GM19099 (cell line): ENCODE results near the gene UBD.

Experiments used
- POLR2A ChIP-seq: IDR thresholded peaks from 3 replicates; pipeline ENCODE4 v1.6.1; 2011; ENCODE audit warnings: low read depth; ENCODE audit not compliant: insufficient read length; ENCODE audit errors: extremely low read depth

Gene UBD

GRCh38 chr6:29576056-29576455 lies 16.5 kb upstream of the UBD start:
- TF ChIP-seq POLR2A: no peak

- no peak for TF ChIP-seq POLR2A
Measured at GRCh38 chr6:29567991-29568390, 8.5 kb upstream of the UBD start.

GRCh38 chr6:29567541-29567940 lies 8.0 kb upstream of the UBD start:
- no peak for TF ChIP-seq POLR2A

GRCh38 chr6:29566856-29567255 lies 7.3 kb upstream of the UBD start:
- TF ChIP-seq POLR2A: no peak

- TF ChIP-seq POLR2A: no peak
Measured at GRCh38 chr6:29564875-29565274, 5.3 kb upstream of the UBD start.

GRCh38 chr6:29563435-29563965 lies 4.0 kb upstream of the UBD start:
- no peak for TF ChIP-seq POLR2A

- TF ChIP-seq POLR2A: no peak
Measured at GRCh38 chr6:29561606-29562181, 2.2 kb upstream of the UBD start.

- TF ChIP-seq POLR2A: no peak
Measured at GRCh38 chr6:29561091-29561490, 1.6 kb upstream of the UBD start.

GRCh38 chr6:29558439-29559079 lies 973 bp downstream of the UBD start:
- TF ChIP-seq POLR2A: no peak

- no peak for TF ChIP-seq POLR2A
Measured at GRCh38 chr6:29557320-29557719, 2.2 kb downstream of the UBD start.

- TF ChIP-seq POLR2A: no peak
Measured at GRCh38 chr6:29554764-29555163, 4.8 kb downstream of the UBD start.

- TF ChIP-seq POLR2A: no peak
Measured at GRCh38 chr6:29553268-29554057, 6.1 kb downstream of the UBD start.

GRCh38 chr6:29552512-29553051 lies 7.0 kb downstream of the UBD start:
- no peak for TF ChIP-seq POLR2A

GRCh38 chr6:29547573-29547972 lies 12.0 kb downstream of the UBD start:
- no peak for TF ChIP-seq POLR2A

- TF ChIP-seq POLR2A: no peak
Measured at GRCh38 chr6:29537714-29538403, 21.7 kb downstream of the UBD start.
